ENCODE data around the gene CFAP61.

DNA sequence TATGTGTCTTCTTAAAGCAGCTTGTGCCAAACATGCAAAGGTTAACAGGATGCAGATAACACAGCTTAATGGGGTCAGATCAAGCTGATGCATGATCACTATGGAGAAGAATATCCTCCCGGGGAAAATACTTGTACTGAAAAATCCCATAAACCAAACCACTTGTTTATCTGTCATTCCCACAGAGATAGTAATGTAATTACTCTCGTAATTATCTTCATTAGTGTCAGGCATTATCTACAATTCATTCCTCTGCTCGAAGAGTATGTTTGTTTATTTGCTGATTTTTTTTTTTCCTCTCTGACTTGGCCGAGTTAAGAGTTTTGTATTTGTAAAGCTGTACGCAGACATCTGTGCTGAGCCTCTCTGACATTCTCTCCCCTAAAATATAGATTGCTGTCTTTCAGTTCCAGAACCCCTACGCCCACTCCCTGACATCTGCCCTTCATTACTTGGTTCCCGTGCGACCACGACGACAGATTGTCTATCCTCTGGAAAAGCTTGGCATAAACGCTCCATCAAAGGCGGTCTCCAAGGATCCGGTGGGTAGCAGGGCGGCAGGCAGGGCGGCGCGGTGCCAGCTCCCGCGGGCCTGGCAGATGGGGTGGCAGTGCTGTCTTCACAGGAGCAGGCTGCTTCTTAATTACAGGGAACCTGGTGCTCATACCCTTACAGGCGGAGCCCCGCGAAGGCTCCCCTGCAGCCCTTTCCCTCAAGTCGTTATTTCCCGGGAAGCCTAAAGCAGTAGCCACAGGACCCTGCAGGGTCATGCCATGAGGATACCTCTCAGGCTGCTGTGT is 147.2 kb downstream of the CFAP61 start:
- TF ChIP-seq, protein P1, sequence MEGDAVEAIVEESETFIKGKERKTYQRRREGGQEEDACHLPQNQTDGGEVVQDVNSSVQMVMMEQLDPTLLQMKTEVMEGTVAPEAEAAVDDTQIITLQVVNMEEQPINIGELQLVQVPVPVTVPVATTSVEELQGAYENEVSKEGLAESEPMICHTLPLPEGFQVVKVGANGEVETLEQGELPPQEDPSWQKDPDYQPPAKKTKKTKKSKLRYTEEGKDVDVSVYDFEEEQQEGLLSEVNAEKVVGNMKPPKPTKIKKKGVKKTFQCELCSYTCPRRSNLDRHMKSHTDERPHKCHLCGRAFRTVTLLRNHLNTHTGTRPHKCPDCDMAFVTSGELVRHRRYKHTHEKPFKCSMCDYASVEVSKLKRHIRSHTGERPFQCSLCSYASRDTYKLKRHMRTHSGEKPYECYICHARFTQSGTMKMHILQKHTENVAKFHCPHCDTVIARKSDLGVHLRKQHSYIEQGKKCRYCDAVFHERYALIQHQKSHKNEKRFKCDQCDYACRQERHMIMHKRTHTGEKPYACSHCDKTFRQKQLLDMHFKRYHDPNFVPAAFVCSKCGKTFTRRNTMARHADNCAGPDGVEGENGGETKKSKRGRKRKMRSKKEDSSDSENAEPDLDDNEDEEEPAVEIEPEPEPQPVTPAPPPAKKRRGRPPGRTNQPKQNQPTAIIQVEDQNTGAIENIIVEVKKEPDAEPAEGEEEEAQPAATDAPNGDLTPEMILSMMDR (IDR thresholded peaks at IDR 0.05 in 4 of 5, conservative IDR thresholded peaks at IDR 0.05 in 1 of 5), result no peak
- no peak for TF ChIP-seq POLR2A (IDR thresholded peaks at IDR 0.05)
